HG02588 (cell line): ENCODE results near the gene ZNF609.

Experiments used
- ATAC-seq: cut with Tn5 transposase; IDR thresholded peaks from one replicate; pipeline ENCODE4 v1.9.1; 2021; ENCODE audit warnings: mild to moderate bottlenecking, moderate library complexity; ENCODE audit not compliant: unreplicated experiment

The ZNF609 gene

DNA sequence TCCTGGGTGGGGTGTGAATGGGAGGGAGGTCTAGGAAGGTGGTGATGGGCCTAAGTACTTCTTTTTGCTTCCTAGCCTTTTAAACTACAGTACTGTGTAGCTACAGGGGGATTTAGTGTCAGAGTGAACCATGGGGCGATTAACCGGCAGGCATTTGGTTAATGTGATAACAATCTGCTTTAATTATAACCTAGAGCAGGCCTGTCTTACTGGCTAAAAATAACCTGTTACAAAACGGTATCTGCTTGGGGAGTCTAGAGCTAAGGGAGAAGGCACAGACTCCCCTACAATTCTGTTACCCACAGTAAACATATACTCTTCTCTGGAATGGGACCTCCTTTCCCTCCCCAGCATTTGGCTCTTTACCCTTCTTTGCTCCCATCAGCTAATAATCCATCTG lies 229.6 kb downstream of the ZNF609 start:
- ATAC-seq: no peak

DNA sequence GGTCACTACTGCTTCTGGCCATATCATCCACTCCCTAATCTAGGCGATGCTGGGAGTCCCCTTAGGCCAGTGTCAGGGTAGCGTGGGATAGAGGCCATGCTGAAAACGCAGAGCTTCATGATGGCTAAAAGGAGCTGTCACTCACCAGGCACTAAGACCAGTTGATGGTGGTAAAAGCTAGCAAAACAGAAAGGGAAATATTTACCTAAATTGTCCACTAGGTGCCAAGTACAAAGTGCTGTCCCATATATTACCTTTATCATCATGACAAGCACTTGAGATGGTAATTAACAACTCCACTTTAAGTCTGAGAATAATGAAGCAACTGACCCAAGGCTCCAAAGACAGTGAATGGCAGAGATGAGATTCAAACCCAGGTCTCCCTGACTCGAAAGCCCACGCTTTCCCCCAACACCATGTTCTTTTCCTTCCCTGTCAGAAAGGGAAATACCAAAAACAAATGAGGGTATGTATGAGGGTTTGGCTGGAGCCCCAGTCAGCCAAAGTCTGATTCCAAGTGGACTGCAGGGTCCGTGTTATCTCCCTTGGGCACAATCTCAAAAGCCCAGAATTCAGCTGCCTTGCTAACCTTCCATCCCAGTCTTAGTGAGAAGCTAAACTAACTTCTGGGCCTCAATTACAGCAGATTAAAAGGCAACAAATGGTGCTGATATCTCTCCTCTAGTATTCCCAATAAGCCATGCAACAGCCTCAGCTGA lies 230.4 kb downstream of the ZNF609 start:
- no peak for ATAC-seq

- ATAC-seq: no peak
These were observed 231.7 kb downstream of the ZNF609 start for GRCh38 chr15:64691896-64692565.

GRCh38 chr15:64693134-64693533 lies 232.8 kb downstream of the ZNF609 start:
- no peak for ATAC-seq

DNA sequence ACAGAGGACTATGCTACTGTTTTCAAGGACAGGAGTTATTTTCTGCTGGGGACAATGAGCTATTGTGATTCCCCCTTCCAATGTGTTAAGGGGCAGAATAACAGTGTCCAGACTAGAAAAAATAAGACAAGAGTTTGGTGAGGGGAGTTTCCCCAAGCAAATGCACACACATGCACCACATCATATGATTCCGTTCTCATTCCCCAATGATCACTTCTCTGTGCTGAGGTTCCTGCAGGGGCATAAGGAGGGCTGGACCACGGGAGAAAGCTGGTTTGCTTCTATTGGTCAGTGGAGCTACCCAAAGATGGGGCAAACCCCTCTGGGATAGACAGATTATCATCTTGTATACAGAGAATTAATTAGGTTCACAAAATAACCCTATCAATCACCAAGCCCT lies 234.4 kb downstream of the ZNF609 start:
- no peak for ATAC-seq

DNA sequence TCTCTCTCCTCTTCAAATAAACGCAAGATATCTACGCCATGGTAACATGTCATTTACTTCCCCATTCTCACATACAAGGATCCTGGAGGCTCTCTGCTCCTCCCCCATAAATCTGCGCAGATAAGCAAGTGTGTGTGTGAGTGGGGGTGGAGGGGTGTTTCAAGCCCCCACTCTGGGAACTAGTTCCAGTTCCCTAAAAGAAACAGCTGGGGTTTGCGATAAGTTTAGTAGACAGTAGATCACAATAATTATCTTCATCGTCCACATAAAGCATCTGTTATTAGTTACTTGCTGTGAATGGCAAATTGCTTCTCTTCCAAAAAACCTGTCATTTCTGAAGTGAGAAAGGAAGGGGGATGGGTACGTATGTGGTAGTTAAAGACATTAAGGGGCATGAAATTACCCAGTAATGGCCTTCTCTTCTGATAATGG lies 235.2 kb downstream of the ZNF609 start:
- no peak for ATAC-seq

GRCh38 chr15:64696481-64696880 lies 236.1 kb downstream of the ZNF609 start:
- ATAC-seq: no peak

DNA sequence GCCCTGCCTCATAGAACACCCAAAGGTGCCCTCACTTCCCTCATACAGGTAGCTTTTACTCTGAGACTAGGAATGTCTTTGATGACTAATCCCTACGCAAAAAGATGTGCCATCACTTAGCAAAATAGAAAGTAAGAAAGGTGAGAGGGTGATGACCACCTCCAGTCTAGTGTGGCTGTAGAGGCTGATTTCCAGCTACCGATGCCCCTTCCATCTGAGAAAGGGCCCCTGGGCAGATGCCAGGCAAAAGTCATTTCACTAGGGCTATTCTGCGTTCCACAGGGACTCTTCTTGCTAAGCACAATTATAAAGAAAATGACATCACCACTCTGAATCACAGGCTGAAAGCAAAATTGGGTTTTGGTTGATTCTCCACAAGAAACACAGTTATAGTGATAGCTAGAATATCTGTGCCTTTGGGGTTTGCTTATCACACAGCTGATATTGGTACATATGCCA lies 237.6 kb downstream of the ZNF609 start:
- no peak for ATAC-seq

DNA sequence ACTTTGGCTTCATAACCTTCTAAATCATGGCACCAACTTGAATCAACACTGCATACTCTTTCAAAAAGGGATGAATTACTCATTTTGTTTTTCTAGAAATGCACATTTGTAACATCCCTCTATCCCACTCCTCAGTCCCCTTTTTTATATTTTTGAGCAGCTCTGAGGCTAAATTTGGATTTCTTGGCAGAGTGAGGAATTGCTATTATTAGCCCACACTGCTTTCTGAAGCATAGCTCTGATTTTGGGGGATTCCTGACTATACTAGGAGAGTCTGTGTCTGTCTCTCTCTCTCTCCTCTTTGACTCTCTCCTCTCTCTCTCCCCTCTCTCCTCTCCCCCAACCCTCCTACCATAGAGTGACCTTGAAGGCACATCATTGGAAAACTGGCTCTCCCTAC lies 238.4 kb downstream of the ZNF609 start:
- no peak for ATAC-seq

GRCh38 chr15:64699751-64700388 lies 239.5 kb downstream of the ZNF609 start:
- no peak for ATAC-seq

DNA sequence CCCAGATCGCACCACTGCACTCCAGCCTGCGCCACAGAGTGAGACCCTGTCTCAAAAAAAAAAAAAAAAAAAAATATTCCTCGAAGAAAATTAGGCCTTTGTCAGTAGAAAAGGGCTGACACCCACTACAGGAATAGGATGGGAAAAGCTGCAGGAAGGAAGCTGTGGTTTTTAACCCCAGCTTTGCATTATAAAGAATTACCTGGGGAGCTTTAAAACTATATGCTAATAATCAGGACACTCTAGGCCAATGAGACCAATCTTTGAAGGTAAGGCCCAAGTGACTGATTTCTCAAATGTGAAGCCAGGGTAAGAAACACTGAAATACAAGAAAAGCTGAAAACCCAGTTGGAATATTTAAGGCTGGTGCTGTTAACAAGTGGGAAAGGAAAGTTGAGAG lies 240.7 kb downstream of the ZNF609 start:
- ATAC-seq: no peak

DNA sequence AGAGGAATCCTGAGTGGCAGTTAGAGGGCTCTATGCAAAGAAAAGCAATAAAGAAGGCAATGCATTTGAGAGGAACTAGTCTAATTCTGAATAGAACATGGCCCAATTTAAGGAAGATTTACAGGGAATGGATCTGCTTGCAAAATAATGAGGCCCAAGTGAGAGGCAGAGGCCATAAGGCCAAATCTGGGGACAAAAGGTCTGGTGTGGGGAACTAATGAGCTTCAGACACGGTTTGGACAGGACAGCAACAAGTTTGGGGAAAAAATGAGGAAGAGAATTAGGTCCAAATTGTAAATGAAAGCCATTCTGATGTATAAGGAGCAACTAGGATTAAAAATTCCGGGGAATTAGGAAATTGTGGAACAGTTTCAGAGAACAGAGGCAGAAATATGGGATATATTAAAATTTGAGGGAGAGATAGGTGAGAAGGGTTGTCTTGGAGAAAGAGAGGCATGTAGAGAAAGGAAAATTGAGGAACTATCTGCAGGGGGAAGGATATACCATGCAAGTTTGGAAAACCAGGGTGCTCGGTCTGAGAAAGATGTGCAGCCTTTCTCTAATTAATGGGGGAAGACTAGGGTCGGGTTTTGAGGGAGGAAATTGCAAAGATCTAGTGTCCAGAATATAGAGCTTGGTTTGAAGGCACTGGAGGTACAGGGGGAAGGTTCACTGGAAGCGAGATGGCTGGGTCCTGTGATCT lies 241.3 kb downstream of the ZNF609 start:
- ATAC-seq: no peak

- peak; percentile 74 for ATAC-seq
These were observed 242.6 kb downstream of the ZNF609 start for GRCh38 chr15:64702816-64703631.

- ATAC-seq: peak; percentile 14
These were observed 243.2 kb downstream of the ZNF609 start for GRCh38 chr15:64703632-64703959.

- no peak for ATAC-seq
These were observed 244.6 kb downstream of the ZNF609 start for GRCh38 chr15:64705006-64705405.

- no peak for ATAC-seq
These were observed 245.9 kb downstream of the ZNF609 start for GRCh38 chr15:64706011-64706911.

DNA sequence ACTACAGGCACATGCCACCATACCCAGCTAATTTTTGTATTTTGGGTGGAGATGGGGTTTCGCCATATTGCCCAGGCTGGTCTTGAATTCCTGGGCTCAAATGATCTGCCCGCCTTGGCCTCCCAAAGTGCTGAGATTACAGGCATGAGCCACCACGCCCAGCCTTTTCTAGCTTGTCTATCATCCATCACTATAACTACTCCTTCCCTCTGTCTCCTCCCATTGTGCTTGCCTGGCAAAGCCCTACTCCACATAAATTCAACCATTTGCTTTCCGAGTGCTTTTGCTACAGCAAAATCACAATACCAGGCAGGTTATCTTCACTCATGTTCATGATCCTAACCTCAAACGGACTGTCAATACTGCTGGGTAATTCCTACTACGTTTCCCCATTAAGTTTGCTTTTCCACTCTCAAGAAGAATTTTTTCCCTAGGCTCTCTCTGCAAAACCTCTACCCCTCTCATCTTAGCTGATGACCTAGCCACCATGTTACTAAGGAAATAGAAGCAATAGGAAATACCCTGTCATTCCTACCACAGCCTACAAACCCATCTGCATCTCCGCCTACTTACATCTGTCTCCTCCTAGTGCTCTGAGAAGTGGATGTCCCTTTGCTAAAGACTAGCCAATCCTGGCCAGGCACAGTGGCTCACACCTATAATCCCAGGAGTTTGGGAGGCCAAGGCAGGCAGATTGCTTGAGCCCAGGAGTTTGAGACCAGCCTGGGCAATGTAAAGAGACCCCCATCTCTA lies 250.5 kb downstream of the ZNF609 start:
- ATAC-seq: no peak

- ATAC-seq: no peak
These were observed 252.0 kb downstream of the ZNF609 start for GRCh38 chr15:64712353-64712752.

DNA sequence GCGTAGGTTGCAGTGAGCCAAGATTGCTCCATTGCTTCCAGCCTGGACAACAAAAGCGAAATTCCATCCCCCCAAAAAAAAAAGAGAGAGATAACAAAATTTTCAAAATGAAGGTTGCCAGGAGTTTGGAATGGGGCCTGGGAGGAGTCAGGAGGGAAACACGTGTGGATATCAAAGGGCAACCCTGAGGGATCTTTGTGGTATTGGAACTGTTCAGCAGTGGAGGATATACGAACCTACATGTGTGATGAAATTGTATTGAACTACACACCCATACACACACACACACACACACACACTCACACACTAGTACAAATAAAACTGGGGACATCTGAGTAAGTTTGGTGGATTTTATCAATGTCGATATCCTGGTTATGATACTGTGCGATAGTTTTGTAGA lies 253.2 kb downstream of the ZNF609 start:
- no peak for ATAC-seq
